ENCODE measurements around the gene SCD. TPM values are rescaled to one million over a fixed set of nuclear protein-coding genes. Genes with fewer than 3 reads are reported as not detected.

The SCD gene
- 792 and 1,012 TPM in 2 replicates for total RNA-seq

GRCh38 chr10:100346765-100347567 lies at the start of gene SCD:
SCD (plus strand) TSS chr10:100347233; CDS start chr10:100347505, 272 bp downstream.

GRCh38 chr10:100330079-100330478 lies 17.0 kb upstream of the SCD start, which contains the start of gene PKD2L1:
PKD2L1 (minus strand) TSS chr10:100330228; CDS start chr10:100330103, 125 bp downstream.

Other genes with a start within 250 kb of the SCD start
- gene ERLIN1, start 161.2 kb upstream of the SCD start, total RNA-seq: 29.9 and 42.7 TPM in 2 replicates
- gene CHUK, start 117.6 kb upstream of the SCD start, total RNA-seq: 16.4 and 16.5 TPM in 2 replicates
- gene CWF19L1, start 79.6 kb upstream of the SCD start, total RNA-seq: 20.9 and 30.3 TPM in 2 replicates
- gene BLOC1S2, start 60.6 kb upstream of the SCD start, total RNA-seq: 73.5 and 76.9 TPM in 2 replicates
- not detected in 2 replicates for gene PKD2L1, start 17.0 kb upstream of the SCD start, total RNA-seq
- 0.14 TPM in 1 of 2 replicates, not detected in the other for gene WNT8B, start 115.8 kb downstream of the SCD start, total RNA-seq
- 0.42 and 0.85 TPM in 2 replicates for gene SEC31B, start 172.6 kb downstream of the SCD start, total RNA-seq
- 269 and 275 TPM in 2 replicates for gene NDUFB8, start 182.6 kb downstream of the SCD start, total RNA-seq
- gene HIF1AN, start 188.7 kb downstream of the SCD start, total RNA-seq: 6.6 and 8.4 TPM in 2 replicates